ENCODE measurements around the gene KCNQ1.

DNA sequence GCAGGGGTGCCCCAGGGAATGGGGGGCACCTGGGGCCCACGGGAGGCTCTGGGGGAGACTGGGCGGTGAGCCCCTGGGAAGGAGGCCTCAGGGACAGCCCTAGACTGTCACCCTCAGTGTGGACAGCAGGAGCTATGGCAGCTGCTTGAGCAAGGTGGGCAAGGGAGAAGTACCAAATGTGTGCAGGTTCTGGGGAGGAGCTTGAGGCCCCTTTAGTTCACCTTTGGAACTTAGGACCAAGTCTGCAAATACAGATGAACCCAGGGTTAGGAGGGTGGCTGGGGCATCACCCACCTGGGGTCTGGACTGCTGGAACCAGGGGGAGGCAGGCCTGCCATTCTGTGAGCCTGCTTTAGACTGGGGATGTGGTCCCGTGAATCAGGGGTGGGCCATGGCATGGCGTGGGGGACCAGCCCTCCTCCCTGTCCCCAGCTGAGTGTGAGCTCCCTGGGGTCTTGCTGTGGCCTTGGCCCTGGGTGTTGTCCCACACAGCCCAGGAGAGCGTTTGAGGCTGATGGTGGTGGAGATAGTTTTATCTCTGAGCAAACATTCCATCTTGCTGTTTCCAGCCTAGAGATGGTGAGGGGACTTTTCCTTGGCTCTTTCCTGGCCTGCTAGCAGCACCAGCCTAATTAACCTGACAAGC lies 122.3 kb downstream of the KCNQ1 start:
- TF ChIP-seq CREB5 (CRISPR knock-in tag; IDR thresholded peaks at IDR 0.05; ENCODE audit: low read depth) (no peak), ZC3H10 (CRISPR knock-in tag; IDR thresholded peaks at IDR 0.05) (no peak), OSR1 (CRISPR knock-in tag; IDR thresholded peaks at IDR 0.05) (no peak)

Measured in SK-N-SH treated with all-trans-retinoic acid at 6 μM for 48 hours (cell line).